Right atrium auricular region (tissue), 2 donors: ENCODE data around the gene MLLT10. TPM values are rescaled to one million over a fixed set of nuclear protein-coding genes. Genes with fewer than 3 reads are reported as not detected.

ENCODE experiments used
- DNase-seq: peaks from one replicate; pipeline ENCODE4 v3.0.0-alpha.2; 2019; ENCODE audit warnings: low spot score
- H3K27ac ChIP-seq, 2 donors: fragments of 200-600 bp; sonication (generic); 1 replicate in 1 of 2; 2 replicates in 1 of 2; pipeline ENCODE4 v1.5.1; 2016 to 2019
- H3K27me3 ChIP-seq, 2 donors: fragments of 200-600 bp; sonication (generic); one replicate each; pipeline versions ENCODE4 v1.5.1 to v1.6.0; 2017 to 2019
- H3K36me3 ChIP-seq: fragments of 200-600 bp; sonication (generic); one replicate; pipeline ENCODE4 v1.5.1; 2016
- H3K4me1 ChIP-seq, 2 donors: fragments of 200-600 bp; sonication (generic); one replicate each; pipeline versions ENCODE4 v1.5.1 to v1.6.0; 2017 to 2019
- H3K4me3 ChIP-seq, 2 donors: fragments of 200-600 bp; sonication (generic); 1 replicate in 1 of 2; 2 replicates in 1 of 2; pipeline ENCODE4 v1.5.1; 2017 to 2019; ENCODE audit warnings: mild to moderate bottlenecking in 1 of 2, moderate library complexity in 1 of 2
- H3K9me3 ChIP-seq, 2 donors: fragments of 200-600 bp; sonication (generic); one replicate each; pipeline ENCODE4 v1.5.1; 2019
- CTCF ChIP-seq, 2 donors: fragments of 200-600 bp; sonication (generic); IDR thresholded peaks; one replicate each; pipeline ENCODE4 v1.5.1; 2019; ENCODE audit warnings: antibody characterized with exemption in 2 of 2
- total RNA-seq, 2 donors: library from RNA; depleted of rRNA; stranded (reverse); fragments of >200 nt; gene quantifications; one replicate each; pipeline ENCODE4 v1.1.0, GENCODE V29; 2016

MLLT10 gene
- total RNA-seq, 2 donors from 2014 or later: 18.8 to 27.2 TPM

GRCh38 chr10:21527598-21528235, 6.3 kb upstream of the MLLT10 start:
- TF ChIP-seq CTCF (IDR thresholded peaks at IDR 0.05): no peak
- H3K36me3 ChIP-seq: no peaks in the 10 kb centered on the region

GRCh38 chr10:21528236-21529031, 5.6 kb upstream of the MLLT10 start:
- Histone ChIP-seq H3K4me3 (peak overlapping the region; percentile 60 to 79), H3K27ac (peak overlapping the region; percentile 98), H3K4me1 (peaks cover 0 to 24% of the 10 kb centered on the region in 2 donors), H3K36me3 (no peaks in the 10 kb centered on the region), H3K27me3 (no peaks in the 10 kb centered on the region), H3K9me3 (no peaks in the 10 kb centered on the region)
- TF ChIP-seq CTCF (IDR thresholded peaks at IDR 0.05): no peak
- DNase-seq: no peak

More at GRCh38 chr10:21527598-21528235, 6.3 kb upstream of the MLLT10 start:
- H3K27me3 ChIP-seq: no peaks in the 10 kb centered on the region
- H3K9me3 ChIP-seq: no peaks in the 10 kb centered on the region
- H3K4me3 ChIP-seq: peak overlapping the region; percentile 60 to 79
- peaks cover 0 to 18% of the 10 kb centered on the region in 2 donors for H3K4me1 ChIP-seq
- H3K27ac ChIP-seq: peak overlapping the region; percentile 98
- no peak for DNase-seq

GRCh38 chr10:21529032-21529910, 4.8 kb upstream of the MLLT10 start:
- H3K9me3 ChIP-seq: no peaks in the 10 kb centered on the region
- peaks cover 0 to 19% of the 10 kb centered on the region in 2 donors for H3K4me1 ChIP-seq
- H3K36me3 ChIP-seq: no peaks in the 10 kb centered on the region
- no peaks in the 10 kb centered on the region for H3K27me3 ChIP-seq
- H3K27ac ChIP-seq: peak overlapping the region; percentile 98
- peak overlapping the region; percentile 60 to 79 for H3K4me3 ChIP-seq
- TF ChIP-seq CTCF (IDR thresholded peaks at IDR 0.05): no peak
- no peak for DNase-seq

GRCh38 chr10:21530168-21530567, 3.9 kb upstream of the MLLT10 start:
- TF ChIP-seq CTCF (IDR thresholded peaks at IDR 0.05): no peak
- H3K4me1 ChIP-seq: peaks cover 0 to 18% of the 10 kb centered on the region in 2 donors
- H3K4me3 ChIP-seq: no peak overlapping the region
- H3K27ac ChIP-seq: peak overlapping the region; percentile 98
- DNase-seq: no peak
- H3K9me3 ChIP-seq: no peaks in the 10 kb centered on the region
- no peaks in the 10 kb centered on the region for H3K27me3 ChIP-seq
- no peaks in the 10 kb centered on the region for H3K36me3 ChIP-seq

GRCh38 chr10:21530641-21531040, 3.4 kb upstream of the MLLT10 start:
- no peak overlapping the region for H3K4me3 ChIP-seq
- no peaks in the 10 kb centered on the region for H3K9me3 ChIP-seq
- no peaks in the 10 kb centered on the region for H3K36me3 ChIP-seq
- H3K27ac ChIP-seq: peak overlapping the region; percentile 97 to 98
- peaks cover 0 to 23% of the 10 kb centered on the region in 2 donors for H3K4me1 ChIP-seq
- no peak for DNase-seq
- TF ChIP-seq CTCF (IDR thresholded peaks at IDR 0.05): no peak
- no peaks in the 10 kb centered on the region for H3K27me3 ChIP-seq
